ENCODE data around the gene SCN3B.

Gene SCN3B

DNA sequence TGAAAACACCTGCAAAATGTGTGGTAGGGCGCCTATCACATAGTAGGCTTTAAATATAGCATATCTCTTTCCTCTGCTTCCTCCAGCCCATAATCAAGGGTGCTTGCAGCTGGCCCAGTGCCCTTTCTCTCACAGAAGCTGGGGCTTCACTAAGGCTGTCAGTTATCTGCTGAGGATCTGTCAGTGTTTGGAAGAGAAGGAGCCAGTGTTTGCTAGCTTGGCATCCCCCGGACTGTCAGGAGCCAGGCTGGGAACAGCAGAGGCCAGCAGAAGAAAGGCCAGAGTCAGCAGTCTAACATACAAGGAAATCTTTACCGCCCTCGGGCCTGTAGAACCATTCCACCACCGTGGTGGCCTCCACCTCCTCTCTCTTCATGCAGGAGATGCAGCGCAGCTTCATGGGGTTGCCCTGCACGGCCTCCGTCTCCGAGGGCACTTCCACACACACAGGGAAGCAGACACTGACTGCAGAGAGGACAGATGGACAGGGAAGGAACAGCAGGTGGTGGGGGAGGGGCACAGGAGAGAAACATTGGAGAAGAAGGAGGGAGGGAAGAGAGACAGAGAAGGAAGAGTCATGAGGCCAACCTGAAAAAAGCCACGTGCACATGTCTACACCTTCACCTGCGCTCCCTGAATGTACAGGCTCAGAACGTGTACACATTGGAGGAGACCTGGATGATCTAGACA, 9.0 kb downstream of the SCN3B start:
- H3K9me3 ChIP-seq (ENCODE audit: low read length) = no peaks in the 10 kb centered on the region
- H3K4me3 ChIP-seq (ENCODE audit: low read length) = no peak overlapping the region
- peaks cover 12% of the 10 kb centered on the region for H3K27me3 ChIP-seq (ENCODE audit: insufficient read depth, low read length)
- H3K36me3 ChIP-seq (ENCODE audit: insufficient read depth, low read length) = no peaks in the 10 kb centered on the region
- H2AFZ ChIP-seq (ENCODE audit: low read depth, low read length) = no peak overlapping the region
- peaks cover 11% of the 10 kb centered on the region for H3K4me1 ChIP-seq (ENCODE audit: insufficient read depth, low read length)

DNA sequence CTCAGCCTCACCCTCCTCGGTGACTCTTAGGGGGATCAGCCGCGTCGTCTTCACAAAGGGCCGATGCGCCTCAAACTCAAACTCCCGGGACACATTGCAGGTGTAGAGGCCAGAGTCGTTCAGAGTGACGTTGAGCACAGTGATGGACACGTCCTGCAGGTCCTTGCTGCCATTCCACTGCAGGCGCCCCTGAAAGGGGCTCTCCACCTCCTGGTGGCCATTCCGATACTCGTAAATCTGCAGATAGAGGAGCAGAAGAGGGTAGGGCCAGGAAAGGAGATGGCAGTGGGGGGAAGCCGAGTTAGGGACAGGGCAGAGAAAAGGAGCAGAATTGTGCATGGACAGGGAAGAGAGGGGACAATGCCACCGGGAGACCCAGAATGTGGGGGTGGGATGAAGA, 12.0 kb downstream of the SCN3B start:
- Histone ChIP-seq H2AFZ (ENCODE audit: low read depth, low read length) (no peak overlapping the region), H3K4me1 (ENCODE audit: insufficient read depth, low read length) (peaks cover 11% of the 10 kb centered on the region), H3K36me3 (ENCODE audit: insufficient read depth, low read length) (no peaks in the 10 kb centered on the region), H3K9me3 (ENCODE audit: low read length) (no peaks in the 10 kb centered on the region), H3K4me3 (ENCODE audit: low read length) (no peak overlapping the region), H3K27me3 (ENCODE audit: insufficient read depth, low read length) (peaks cover 2% of the 10 kb centered on the region)

DNA sequence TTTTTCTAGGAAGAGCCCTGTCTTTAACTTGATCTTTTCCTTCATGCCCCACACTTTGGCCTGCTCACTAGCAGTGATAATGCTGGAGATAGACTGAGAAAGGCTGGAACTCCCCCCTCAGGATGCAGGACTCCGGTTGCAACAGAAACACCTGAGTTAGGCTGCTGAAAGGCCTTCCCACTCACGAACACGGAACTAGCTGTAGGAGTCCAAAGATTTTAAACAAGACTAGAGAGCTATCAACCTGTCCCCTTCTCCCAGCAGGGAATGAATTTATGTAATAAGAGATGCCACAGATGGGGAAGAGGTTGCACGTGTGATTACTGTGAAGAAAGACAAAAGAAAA, 13.0 kb downstream of the SCN3B start:
- Histone ChIP-seq H2AFZ (ENCODE audit: low read depth, low read length) (no peak overlapping the region), H3K36me3 (ENCODE audit: insufficient read depth, low read length) (no peaks in the 10 kb centered on the region), H3K4me1 (ENCODE audit: insufficient read depth, low read length) (peaks cover 11% of the 10 kb centered on the region), H3K9me3 (ENCODE audit: low read length) (no peaks in the 10 kb centered on the region), H3K4me3 (ENCODE audit: low read length) (no peak overlapping the region), H3K27me3 (ENCODE audit: insufficient read depth, low read length) (peaks cover 2% of the 10 kb centered on the region)

DNA sequence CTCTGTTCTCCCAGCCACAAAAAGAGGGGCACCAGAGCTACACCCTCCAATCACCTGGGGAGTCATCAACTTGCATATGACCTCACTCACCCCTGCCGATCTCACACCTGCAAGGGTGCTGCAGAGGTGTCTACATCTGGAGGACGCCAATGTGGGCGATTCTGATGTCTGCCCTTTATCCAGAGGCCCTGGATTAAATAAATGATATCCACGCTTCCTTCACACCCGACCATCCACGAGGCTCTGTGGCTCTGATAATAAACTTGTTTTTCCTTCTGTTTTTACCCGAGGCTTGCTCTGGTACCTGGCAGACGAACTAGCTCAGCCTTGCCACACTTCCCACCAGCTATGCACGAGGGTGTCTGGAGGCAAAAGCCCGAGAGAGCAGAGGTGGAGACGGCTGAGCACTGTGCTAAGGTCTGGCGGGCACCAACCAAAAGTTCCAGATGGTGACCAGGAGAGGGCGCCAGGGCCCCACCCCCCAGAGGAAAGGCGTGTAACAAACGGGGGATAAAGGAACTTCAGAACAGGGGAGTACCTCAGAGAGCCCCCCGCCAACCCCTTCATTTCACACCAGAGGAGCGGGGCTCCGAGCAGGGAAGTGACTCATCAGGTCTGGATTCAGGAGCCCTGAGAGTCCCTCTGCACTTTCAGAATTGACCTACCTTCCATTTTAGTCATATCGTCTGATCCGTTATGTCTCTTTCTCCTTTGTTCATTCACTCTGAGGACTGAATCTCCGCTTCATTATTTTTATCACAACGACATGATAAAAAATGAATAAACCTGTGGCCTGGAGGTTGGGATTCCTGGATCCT, 13.5 kb downstream of the SCN3B start:
- Histone ChIP-seq H3K36me3 (ENCODE audit: insufficient read depth, low read length) (no peaks in the 10 kb centered on the region), H3K4me1 (ENCODE audit: insufficient read depth, low read length) (peaks cover 11% of the 10 kb centered on the region), H3K27me3 (ENCODE audit: insufficient read depth, low read length) (peaks cover 2% of the 10 kb centered on the region), H3K9me3 (ENCODE audit: low read length) (no peaks in the 10 kb centered on the region), H3K4me3 (ENCODE audit: low read length) (no peak overlapping the region), H2AFZ (ENCODE audit: low read depth, low read length) (no peak overlapping the region)

DNA sequence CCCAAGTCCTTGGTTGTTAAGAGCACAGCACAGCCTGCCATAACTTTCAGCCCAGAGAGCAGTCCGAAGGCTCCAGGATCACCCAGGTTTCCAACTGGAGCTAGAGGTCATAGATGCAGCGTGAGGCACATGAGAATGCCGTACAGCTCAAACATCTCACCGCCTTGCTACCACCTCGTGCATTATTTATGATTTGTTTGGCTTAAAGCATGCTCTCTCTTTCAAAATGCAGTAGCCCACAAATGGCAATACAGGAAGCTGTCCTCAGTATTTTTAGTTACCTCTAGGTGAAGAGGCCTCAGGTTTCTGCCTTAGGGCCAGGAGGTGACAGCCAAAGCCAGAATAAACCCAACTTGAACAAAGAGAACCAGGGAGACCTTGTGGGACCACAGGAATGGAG, 14.4 kb downstream of the SCN3B start:
- Histone ChIP-seq H2AFZ (ENCODE audit: low read depth, low read length) (no peak overlapping the region), H3K36me3 (ENCODE audit: insufficient read depth, low read length) (no peaks in the 10 kb centered on the region), H3K27me3 (ENCODE audit: insufficient read depth, low read length) (no peaks in the 10 kb centered on the region), H3K4me1 (ENCODE audit: insufficient read depth, low read length) (peaks cover 3% of the 10 kb centered on the region), H3K9me3 (ENCODE audit: low read length) (no peaks in the 10 kb centered on the region), H3K4me3 (ENCODE audit: low read length) (no peak overlapping the region)

DNA sequence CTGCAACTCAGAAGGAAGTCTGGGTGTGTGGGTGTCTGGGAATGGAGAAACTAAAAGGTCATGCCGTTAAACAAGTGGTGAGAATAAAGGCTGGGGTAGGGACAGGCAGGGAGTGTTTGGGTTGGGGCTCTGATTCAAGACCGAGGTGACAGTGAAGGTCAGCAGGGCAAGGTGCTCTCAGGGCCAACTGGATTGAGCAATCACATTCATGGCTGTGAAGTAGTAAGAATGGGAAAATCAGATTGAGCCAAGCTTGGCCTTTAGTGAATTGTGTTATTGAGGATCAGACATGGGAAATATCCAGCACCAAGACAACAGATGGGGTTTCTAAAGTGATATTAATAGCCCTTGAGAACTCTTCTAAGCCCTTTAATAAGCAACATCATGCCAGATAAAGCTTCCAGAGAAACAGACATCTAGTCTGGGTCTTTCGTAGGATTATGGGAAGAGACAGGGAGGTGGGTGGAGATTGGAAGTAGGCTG, 24.3 kb downstream of the SCN3B start:
- H3K36me3 ChIP-seq (ENCODE audit: insufficient read depth, low read length) = no peaks in the 10 kb centered on the region
- H2AFZ ChIP-seq (ENCODE audit: low read depth, low read length) = no peak overlapping the region
- H3K4me3 ChIP-seq (ENCODE audit: low read length) = no peak overlapping the region
- H3K27me3 ChIP-seq (ENCODE audit: insufficient read depth, low read length) = no peaks in the 10 kb centered on the region
- H3K9me3 ChIP-seq (ENCODE audit: low read length) = no peaks in the 10 kb centered on the region
- H3K4me1 ChIP-seq (ENCODE audit: insufficient read depth, low read length) = no peaks in the 10 kb centered on the region

DNA sequence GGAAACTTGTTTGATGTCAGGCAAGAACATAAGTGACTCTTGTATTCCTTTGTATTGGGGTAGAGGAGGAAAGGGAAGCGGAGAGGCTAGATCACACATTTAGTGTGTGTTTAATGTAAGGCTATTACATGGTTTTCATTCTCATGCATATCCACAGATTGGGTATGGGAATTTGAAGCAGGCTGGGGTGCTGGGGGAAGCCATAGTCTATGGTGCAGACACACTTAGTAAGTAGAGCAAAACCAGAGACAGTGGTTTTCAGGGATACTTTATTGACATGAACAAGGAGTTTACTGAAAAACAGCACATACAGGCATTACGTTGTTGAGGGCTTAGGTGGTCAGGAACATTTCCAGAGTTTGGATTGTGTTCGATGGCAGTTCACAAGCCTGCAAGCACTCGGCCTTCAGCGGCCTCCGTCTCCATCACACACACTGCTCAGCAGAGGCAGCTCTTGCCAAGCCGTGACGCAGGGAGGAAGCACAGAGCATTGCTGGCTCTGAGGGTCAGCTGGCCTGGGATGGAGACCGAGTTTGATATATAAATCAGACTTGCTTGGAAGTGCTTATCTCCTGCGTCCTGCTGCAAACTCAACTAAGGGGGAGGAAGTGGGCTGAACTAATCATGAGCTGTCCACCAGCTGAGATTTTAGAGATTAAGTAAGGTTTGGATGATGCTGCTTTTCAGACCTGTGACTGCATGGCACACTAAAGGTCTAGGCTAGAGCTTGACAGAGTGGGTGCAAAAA, 25.3 kb downstream of the SCN3B start:
- H3K27me3 ChIP-seq (ENCODE audit: insufficient read depth, low read length) = no peaks in the 10 kb centered on the region

DNA sequence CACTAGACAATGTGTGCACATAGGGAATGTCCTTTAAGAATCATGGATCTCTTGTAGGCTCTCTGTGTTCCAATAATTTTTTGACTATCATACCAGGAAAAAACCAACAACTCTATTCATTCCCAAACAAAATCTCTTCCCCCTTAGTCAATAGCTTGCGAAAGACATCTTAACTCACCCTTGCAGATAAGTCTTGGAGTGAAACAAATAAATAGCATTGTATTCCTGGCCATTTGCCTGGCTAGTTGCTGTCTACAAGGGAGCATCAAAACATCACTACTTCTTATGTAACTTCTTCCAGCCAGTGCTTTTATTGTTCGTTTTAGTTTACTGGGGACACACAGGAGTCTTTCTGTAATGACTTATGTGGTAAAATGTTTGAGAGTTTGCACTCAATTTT, 29.4 kb downstream of the SCN3B start:
- Histone ChIP-seq H3K4me1 (ENCODE audit: insufficient read depth, low read length) (no peaks in the 10 kb centered on the region), H2AFZ (ENCODE audit: low read depth, low read length) (no peak overlapping the region), H3K9me3 (ENCODE audit: low read length) (no peaks in the 10 kb centered on the region), H3K27me3 (ENCODE audit: insufficient read depth, low read length) (no peaks in the 10 kb centered on the region), H3K36me3 (ENCODE audit: insufficient read depth, low read length) (no peaks in the 10 kb centered on the region), H3K4me3 (ENCODE audit: low read length) (no peak overlapping the region)

More for the DNA sequence above, 25.3 kb downstream of the SCN3B start:
- H3K4me3 ChIP-seq (ENCODE audit: low read length) = no peak overlapping the region
- H3K36me3 ChIP-seq (ENCODE audit: insufficient read depth, low read length) = no peaks in the 10 kb centered on the region
- no peak overlapping the region for H2AFZ ChIP-seq (ENCODE audit: low read depth, low read length)
- H3K4me1 ChIP-seq (ENCODE audit: insufficient read depth, low read length) = no peaks in the 10 kb centered on the region
- H3K9me3 ChIP-seq (ENCODE audit: low read length) = no peaks in the 10 kb centered on the region

DNA sequence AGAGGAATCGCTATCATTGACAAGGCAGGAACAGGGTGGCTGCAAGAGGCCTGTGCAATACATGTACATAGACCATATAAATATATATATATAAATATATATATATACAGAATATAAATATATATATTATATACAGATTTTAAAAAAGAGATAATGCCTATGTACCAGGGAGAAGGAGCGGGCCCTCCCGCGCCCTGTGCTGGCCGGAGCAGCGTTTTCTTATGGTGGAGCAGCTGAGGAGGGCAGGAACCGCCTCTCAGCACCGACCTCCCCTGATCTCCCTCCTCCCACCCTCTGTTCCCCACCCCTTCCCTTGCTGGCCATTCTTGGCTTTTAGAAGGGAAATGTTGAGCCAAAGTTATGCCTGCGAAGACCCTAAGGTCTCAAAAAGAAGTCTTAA, 31.8 kb downstream of the SCN3B start:
- Histone ChIP-seq H3K36me3 (ENCODE audit: insufficient read depth, low read length) (no peaks in the 10 kb centered on the region), H3K4me1 (ENCODE audit: insufficient read depth, low read length) (no peaks in the 10 kb centered on the region), H2AFZ (ENCODE audit: low read depth, low read length) (no peak overlapping the region), H3K27me3 (ENCODE audit: insufficient read depth, low read length) (no peaks in the 10 kb centered on the region), H3K4me3 (ENCODE audit: low read length) (no peak overlapping the region), H3K9me3 (ENCODE audit: low read length) (no peaks in the 10 kb centered on the region)

DNA sequence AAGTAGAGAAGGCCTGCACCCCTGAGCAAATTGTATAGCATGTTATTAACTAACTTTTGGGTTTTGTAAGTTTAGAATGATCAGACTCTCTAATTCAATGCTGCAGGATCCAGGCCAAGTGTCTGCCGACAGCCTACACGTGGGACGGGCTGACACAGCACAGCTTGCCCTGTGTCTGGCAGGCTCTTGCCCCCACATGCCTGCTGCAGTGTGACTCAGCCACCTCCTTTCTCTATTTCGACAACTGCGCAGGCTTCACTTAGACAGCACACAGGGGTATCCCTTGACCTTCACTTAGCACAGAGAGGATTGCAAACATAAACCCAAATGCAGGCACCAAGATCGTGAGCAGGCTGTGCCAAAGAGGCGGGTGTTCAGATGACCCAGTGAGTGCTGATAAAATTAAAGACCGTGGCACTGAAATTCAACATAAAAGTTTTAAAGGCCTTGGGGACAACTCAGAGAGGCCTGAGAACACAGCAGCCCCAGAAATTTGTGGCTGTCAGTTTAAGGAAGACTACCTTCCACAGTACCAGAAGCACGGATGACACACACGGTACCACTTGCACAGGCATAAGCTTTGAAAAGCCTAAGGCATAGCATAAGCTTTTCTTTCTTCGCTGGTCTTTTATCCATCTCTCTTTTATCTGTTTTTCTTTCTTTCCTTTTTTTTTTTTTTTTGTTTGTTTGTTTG, 37.8 kb downstream of the SCN3B start:
- H3K27me3 ChIP-seq (ENCODE audit: insufficient read depth, low read length) = no peaks in the 10 kb centered on the region
- H3K4me3 ChIP-seq (ENCODE audit: low read length) = no peak overlapping the region
- no peaks in the 10 kb centered on the region for H3K9me3 ChIP-seq (ENCODE audit: low read length)
- H3K4me1 ChIP-seq (ENCODE audit: insufficient read depth, low read length) = peaks cover 5% of the 10 kb centered on the region
- no peak overlapping the region for H2AFZ ChIP-seq (ENCODE audit: low read depth, low read length)
- H3K36me3 ChIP-seq (ENCODE audit: insufficient read depth, low read length) = peaks cover 4% of the 10 kb centered on the region

DNA sequence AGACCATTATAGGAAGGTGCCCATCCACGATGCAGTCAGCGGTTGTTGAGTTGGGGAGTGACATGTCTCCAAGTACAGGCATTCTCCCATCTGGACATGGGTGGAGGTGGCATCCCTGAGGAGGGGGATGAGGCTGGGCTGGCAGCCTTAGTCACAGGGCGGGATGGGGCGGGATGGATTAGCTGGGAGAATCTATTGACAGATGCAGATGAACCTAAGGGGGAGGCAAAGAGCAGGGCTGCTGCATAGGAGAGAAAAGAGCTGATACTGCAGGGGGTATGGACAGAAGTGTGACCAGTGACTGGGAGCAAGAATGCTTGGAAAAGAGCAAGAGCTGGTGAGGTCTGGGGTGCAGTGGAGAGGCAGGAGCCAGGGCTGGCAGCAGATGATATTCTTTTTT, 42.7 kb downstream of the SCN3B start:
- peaks cover 9% of the 10 kb centered on the region for H3K36me3 ChIP-seq (ENCODE audit: insufficient read depth, low read length)
- no peaks in the 10 kb centered on the region for H3K9me3 ChIP-seq (ENCODE audit: low read length)

DNA sequence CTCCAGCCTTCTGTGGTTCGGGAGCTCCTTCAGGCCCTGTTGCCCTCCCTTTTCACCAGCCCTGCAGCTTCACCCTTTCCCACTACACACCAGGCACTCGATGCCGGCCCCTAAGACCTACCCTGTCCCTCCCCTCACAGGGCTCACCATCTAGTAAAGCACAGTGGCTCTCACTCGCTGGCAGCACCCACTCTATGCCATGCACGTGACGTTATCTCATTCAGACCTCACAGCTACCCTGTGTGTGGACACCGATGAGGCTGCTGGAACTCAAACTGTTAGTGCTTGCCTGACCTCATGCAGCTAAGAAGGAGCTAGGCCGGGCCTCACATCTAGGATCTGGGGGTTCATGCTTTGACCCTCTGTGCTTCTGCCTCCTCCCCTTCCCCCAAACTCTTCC, 45.5 kb downstream of the SCN3B start:
- no peaks in the 10 kb centered on the region for H3K4me1 ChIP-seq (ENCODE audit: insufficient read depth, low read length)
- H3K4me3 ChIP-seq (ENCODE audit: low read length) = no peak overlapping the region
- H3K9me3 ChIP-seq (ENCODE audit: low read length) = no peaks in the 10 kb centered on the region
- no peaks in the 10 kb centered on the region for H3K27me3 ChIP-seq (ENCODE audit: insufficient read depth, low read length)
- no peak overlapping the region for H2AFZ ChIP-seq (ENCODE audit: low read depth, low read length)
- H3K36me3 ChIP-seq (ENCODE audit: insufficient read depth, low read length) = peaks cover 8% of the 10 kb centered on the region

More for the DNA sequence above, 42.7 kb downstream of the SCN3B start:
- Histone ChIP-seq H3K27me3 (ENCODE audit: insufficient read depth, low read length) (no peaks in the 10 kb centered on the region), H2AFZ (ENCODE audit: low read depth, low read length) (no peak overlapping the region), H3K4me1 (ENCODE audit: insufficient read depth, low read length) (peaks cover 5% of the 10 kb centered on the region), H3K4me3 (ENCODE audit: low read length) (no peak overlapping the region)

DNA sequence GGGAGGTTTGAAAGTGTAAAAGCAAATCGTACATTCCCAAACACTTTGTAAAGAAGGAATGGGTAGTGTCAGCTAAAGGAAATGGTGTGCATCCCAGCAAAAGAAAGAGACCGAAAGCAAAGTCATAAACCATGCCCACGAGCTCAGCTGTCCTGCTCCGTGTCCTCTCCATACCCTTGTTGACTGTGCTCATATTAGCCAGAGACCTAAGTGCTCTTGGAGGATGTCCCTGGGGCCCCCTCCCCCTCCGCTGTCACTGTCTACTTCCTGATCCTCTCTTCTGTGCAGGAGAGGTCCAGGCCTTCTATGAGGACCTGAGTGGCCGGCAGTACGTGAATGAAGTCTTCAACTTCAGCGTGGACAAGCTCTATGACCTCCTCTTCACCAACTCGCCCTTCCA, 46.1 kb downstream of the SCN3B start:
- Histone ChIP-seq H3K36me3 (ENCODE audit: insufficient read depth, low read length) (peaks cover 5% of the 10 kb centered on the region), H2AFZ (ENCODE audit: low read depth, low read length) (no peak overlapping the region), H3K4me1 (ENCODE audit: insufficient read depth, low read length) (no peaks in the 10 kb centered on the region), H3K4me3 (ENCODE audit: low read length) (no peak overlapping the region), H3K27me3 (ENCODE audit: insufficient read depth, low read length) (no peaks in the 10 kb centered on the region), H3K9me3 (ENCODE audit: low read length) (no peaks in the 10 kb centered on the region)

Measured in neuron (in vitro differentiated cells).